ENCODE results near the gene PARD3. TPM values are rescaled to one million over a fixed set of nuclear protein-coding genes. Genes with fewer than 3 reads are reported as not detected.

Gene PARD3
- total RNA-seq, 1 experiment from 2014 or later: 46.3 TPM

GRCh38 chr10:34386921-34387320 is 428.2 kb downstream of the PARD3 start:
- Histone ChIP-seq H3K4me1 (ENCODE audit: control insufficient read depth in 1 of 2, insufficient read depth in 2 of 2, low read length in 2 of 2) (no peaks in the 10 kb centered on the region), H2AFZ (ENCODE audit: low read depth, low read length, poor library complexity, severe bottlenecking) (no peak overlapping the region), H4K20me1 (ENCODE audit: insufficient read depth) (no peaks in the 10 kb centered on the region), H3K79me2 (ENCODE audit: insufficient read depth, low read length) (no peaks in the 10 kb centered on the region), H3K36me3 (ENCODE audit: control insufficient read depth in 1 of 2, insufficient read depth in 2 of 2, low read length in 2 of 2) (no peaks in the 10 kb centered on the region; a peak in 1 of 4 replicates), H3K9me2 (ENCODE audit: insufficient read depth) (no peaks in the 10 kb centered on the region), H3K4me3 (replicated peaks in 1 of 2; ENCODE audit: low read depth in 1 of 2, low read length in 2 of 2) (no peak overlapping the region), H3K4me2 (ENCODE audit: low read length) (no peak overlapping the region), H3K9me3 (ENCODE audit: control insufficient read depth in 1 of 2, insufficient read depth in 1 of 2, low read depth in 1 of 2, low read length in 2 of 2) (no peaks in the 10 kb centered on the region), H3K27ac (ENCODE audit: low read depth, low read length) (no peak overlapping the region), H3K9ac (ENCODE audit: low read length) (no peak overlapping the region), H3K27me3 (ENCODE audit: insufficient read depth, low read length) (no peaks in the 10 kb centered on the region)
- no TSS peak for BruUV-seq (replicated peaks)
- ChIA-PET CTCF (no interaction called here), RAD21 (ENCODE audit: low non-redundant PET in 1 of 2, low total read pairs in 2 of 2, uncharacterized antibody in 2 of 2, unreplicated experiment in 2 of 2) (no interaction called here), POLR2A (no interaction called here)
- intact Hi-C loops (cut with micrococcal nuclease): no loop called here
- DNase-seq (ENCODE audit: low read depth, low spot score): no peak
- TF ChIP-seq SP1 (IDR thresholded peaks at IDR 0.05; ENCODE audit: low read depth) (no peak), POLR2AphosphoS5 (IDR thresholded peaks at IDR 0.05; ENCODE audit: low read depth, low read length) (no peak), POLR2A (IDR thresholded peaks at IDR 0.05; ENCODE audit: borderline replicate concordance, extremely low read depth, insufficient read depth, insufficient read length) (no peak), ELF1 (IDR thresholded peaks at IDR 0.05; ENCODE audit: borderline replicate concordance, low read depth) (no peak), EZH2phosphoT487 (IDR thresholded peaks at IDR 0.05; ENCODE audit: borderline replicate concordance) (no peak)
- TF ChIP-seq, protein P1, sequence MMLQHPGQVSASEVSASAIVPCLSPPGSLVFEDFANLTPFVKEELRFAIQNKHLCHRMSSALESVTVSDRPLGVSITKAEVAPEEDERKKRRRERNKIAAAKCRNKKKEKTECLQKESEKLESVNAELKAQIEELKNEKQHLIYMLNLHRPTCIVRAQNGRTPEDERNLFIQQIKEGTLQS (IDR thresholded peaks at IDR 0.05): no peak
- ATAC-seq: no peak

DNA sequence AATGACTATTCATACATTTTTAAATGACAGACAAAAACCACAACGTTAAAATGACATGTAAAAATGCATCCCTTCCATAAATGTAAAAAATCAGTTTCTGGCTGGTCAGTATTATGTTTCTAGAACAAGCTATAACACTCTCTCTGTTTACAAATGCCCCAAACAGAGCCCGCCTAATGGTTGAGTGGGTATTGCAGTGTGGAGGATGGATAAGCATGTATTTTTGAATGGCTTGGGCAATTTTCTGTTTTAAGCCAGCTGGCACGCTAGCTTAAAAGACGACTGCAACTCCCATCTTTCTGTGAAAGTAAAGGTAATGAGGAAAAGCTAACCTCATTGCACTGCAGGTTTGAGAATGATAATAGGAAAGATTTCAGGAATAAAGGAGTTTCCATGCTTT is 430.7 kb downstream of the PARD3 start:
- no peak overlapping the region for H3K4me2 ChIP-seq (ENCODE audit: low read length)
- no peaks in the 10 kb centered on the region for H3K9me2 ChIP-seq (ENCODE audit: insufficient read depth)
- no peak for TF ChIP-seq FOSL1 (IDR thresholded peaks at IDR 0.05; ENCODE audit: low read depth)
- TF ChIP-seq CTCF (IDR thresholded peaks at IDR 0.05 in 2 of 3, conservative IDR thresholded peaks at IDR 0.05 in 1 of 3; ENCODE audit: borderline replicate concordance in 1 of 3, insufficient read depth in 1 of 3, low read depth in 2 of 3, low read length in 2 of 3): 0 out of 6 replicates have a peak, but pooled peaks of 1 of the 3 experiments have one; percentile 11
- H3K27me3 ChIP-seq (ENCODE audit: insufficient read depth, low read length): no peaks in the 10 kb centered on the region
- ChIA-PET RAD21 (ENCODE audit: low non-redundant PET in 1 of 2, low total read pairs in 2 of 2, uncharacterized antibody in 2 of 2, unreplicated experiment in 2 of 2) (no interaction called here), CTCF (no interaction called here), POLR2A (no interaction called here)
- no peak overlapping the region for H3K9ac ChIP-seq (ENCODE audit: low read length)
- DNase-seq (ENCODE audit: low read depth, low spot score): no peak
- BruUV-seq (replicated peaks): no TSS peak
- H2AFZ ChIP-seq (ENCODE audit: low read depth, low read length, poor library complexity, severe bottlenecking): no peak overlapping the region
- H3K79me2 ChIP-seq (ENCODE audit: insufficient read depth, low read length): no peaks in the 10 kb centered on the region
- no peak overlapping the region for H3K4me3 ChIP-seq (replicated peaks in 1 of 2; ENCODE audit: low read depth in 1 of 2, low read length in 2 of 2)
- no peaks in the 10 kb centered on the region; a peak in 1 of 4 replicates for H3K36me3 ChIP-seq (ENCODE audit: control insufficient read depth in 1 of 2, insufficient read depth in 2 of 2, low read length in 2 of 2)
- intact Hi-C loops (cut with micrococcal nuclease): no loop called here
- H3K4me1 ChIP-seq (ENCODE audit: control insufficient read depth in 1 of 2, insufficient read depth in 2 of 2, low read length in 2 of 2): no peaks in the 10 kb centered on the region
- H3K9me3 ChIP-seq (ENCODE audit: control insufficient read depth in 1 of 2, insufficient read depth in 1 of 2, low read depth in 1 of 2, low read length in 2 of 2): no peaks in the 10 kb centered on the region
- no peak overlapping the region for H3K27ac ChIP-seq (ENCODE audit: low read depth, low read length)
- no peaks in the 10 kb centered on the region for H4K20me1 ChIP-seq (ENCODE audit: insufficient read depth)
- no peak for ATAC-seq

Measured in HCT116 (cell line).